Upper lobe of left lung (tissue), 6 donors: ENCODE results near the gene TSPEAR. TPM values are rescaled to one million over a fixed set of nuclear protein-coding genes. Genes with fewer than 3 reads are reported as not detected.

Experiments
- ATAC-seq, 2 donors: fragments of 200-7000 bp; cut with Tn5 transposase; one replicate each; pipeline ENCODE4 v1.9.1; 2022; ENCODE audit warnings: mild to moderate bottlenecking in 2 of 2, moderate library complexity in 2 of 2; ENCODE audit not compliant: low FRiP score in 2 of 2
- DNase-seq, 2 donors: peaks; one replicate each; pipeline ENCODE4 v3.0.0-alpha.2; 2019 to 2020
- H3K27ac ChIP-seq, 4 donors: fragments of 200-600 bp; sonication (generic); one replicate each; pipeline ENCODE4 v1.5.1; 2016 to 2019
- H3K27me3 ChIP-seq, 4 donors: fragments of 200-600 bp; sonication (generic); one replicate each; pipeline ENCODE4 v1.5.1; 2017 to 2019
- H3K36me3 ChIP-seq, 4 donors: fragments of 200-600 bp; sonication (generic); one replicate each; pipeline ENCODE4 v1.5.1; 2016 to 2019
- H3K4me1 ChIP-seq, 4 donors: fragments of 200-600 bp; sonication (generic); one replicate each; pipeline ENCODE4 v1.5.1; 2018 to 2019
- H3K4me3 ChIP-seq, 4 donors: fragments of 200-600 bp; sonication (generic); one replicate each; pipeline ENCODE4 v1.5.1; 2017 to 2019; ENCODE audit warnings: mild to moderate bottlenecking in 2 of 4, moderate library complexity in 1 of 4
- H3K9me3 ChIP-seq, 4 donors: fragments of 200-600 bp; sonication (generic); one replicate each; pipeline ENCODE4 v1.5.1; 2018 to 2019
- EP300 ChIP-seq, 4 donors: sonication (generic); formaldehyde crosslinking; IDR thresholded peaks; one replicate each; pipeline ENCODE4 v1.5.1; 2017; ENCODE audit warnings: antibody characterized with exemption in 4 of 4, control low read depth in 2 of 4
- POLR2A ChIP-seq, 4 donors: fragments of 450-650 bp; IDR thresholded peaks; one replicate each; pipeline ENCODE4 v1.5.1; 2016 to 2017; ENCODE audit warnings: antibody characterized with exemption in 4 of 4, mild to moderate bottlenecking in 2 of 4
- POLR2AphosphoS5 ChIP-seq, 2 donors: sonication (generic); formaldehyde crosslinking; IDR thresholded peaks; one replicate each; pipeline ENCODE4 v1.5.1; 2017; ENCODE audit warnings: antibody characterized with exemption in 2 of 2
- whole genome bisulfite sequencing, 2 donors: methylation state at CpG; one replicate each; pipeline ENCODE4 v1.1.5; 2017 to 2018; 5-methylcytosine and 5-hydroxymethylcytosine counted together
- total RNA-seq, 6 donors: library from RNA; depleted of rRNA in 4 of 6; stranded (reverse); fragments of >200 nt in 4 of 6; gene quantifications; one replicate each; pipeline versions ENCODE4 v1.1.0 to v1.2.1, GENCODE V29; 2016 to 2021
- TF ChIP-seq, protein P1 (sequence below), 6 experiments: fragments of 450-650 bp in 4 of 6; fragments of 200-600 bp in 2 of 6; sonication (generic) in 2 of 6; IDR thresholded peaks; one replicate each; pipeline ENCODE4 v1.5.1; 2016 to 2019; ENCODE audit warnings: antibody characterized with exemption in 6 of 6
- donor health status: DM: no; HTN: no; CAD: no; lungs with moderate emphysema.
- donor health status: DM: no; HTN: yes; CAD: no; lungs with severe emphysema.

Gene TSPEAR
- total RNA-seq, 6 donors from 2014 or later = 0.14 to 0.17 TPM; not detected in 4

DNA sequence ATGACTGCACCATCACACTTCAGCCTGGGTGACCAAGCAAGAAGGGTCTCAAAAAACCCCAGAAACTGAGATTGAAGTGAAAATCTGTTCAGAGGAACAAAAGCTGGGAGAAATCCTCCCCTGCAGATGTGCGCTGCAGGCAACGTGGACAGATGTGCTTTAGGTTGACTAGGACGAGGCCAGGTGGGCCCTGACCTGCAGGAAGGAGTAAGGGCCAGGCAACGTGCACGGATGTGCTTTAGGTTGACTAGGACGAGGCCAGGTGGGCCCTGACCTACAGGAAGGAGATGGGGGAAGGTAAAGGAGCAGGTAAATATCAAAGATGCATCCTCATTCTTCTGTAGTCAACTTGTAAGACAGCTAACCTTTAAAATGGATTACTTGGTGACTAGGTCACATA lies 26.9 kb downstream of the TSPEAR start:
- 67 to 76% methylated on average over 6 of the region's 6 CpGs for WGBS, 2 donors
- H3K4me1 ChIP-seq = no peaks in the 10 kb centered on the region
- DNase-seq (no peak), ATAC-seq (no peak)
- TF ChIP-seq POLR2AphosphoS5 (IDR thresholded peaks at IDR 0.05) (no peak), POLR2A (IDR thresholded peaks at IDR 0.05) (no peak), EP300 (IDR thresholded peaks at IDR 0.05) (no peak)
- TF ChIP-seq, protein P1, sequence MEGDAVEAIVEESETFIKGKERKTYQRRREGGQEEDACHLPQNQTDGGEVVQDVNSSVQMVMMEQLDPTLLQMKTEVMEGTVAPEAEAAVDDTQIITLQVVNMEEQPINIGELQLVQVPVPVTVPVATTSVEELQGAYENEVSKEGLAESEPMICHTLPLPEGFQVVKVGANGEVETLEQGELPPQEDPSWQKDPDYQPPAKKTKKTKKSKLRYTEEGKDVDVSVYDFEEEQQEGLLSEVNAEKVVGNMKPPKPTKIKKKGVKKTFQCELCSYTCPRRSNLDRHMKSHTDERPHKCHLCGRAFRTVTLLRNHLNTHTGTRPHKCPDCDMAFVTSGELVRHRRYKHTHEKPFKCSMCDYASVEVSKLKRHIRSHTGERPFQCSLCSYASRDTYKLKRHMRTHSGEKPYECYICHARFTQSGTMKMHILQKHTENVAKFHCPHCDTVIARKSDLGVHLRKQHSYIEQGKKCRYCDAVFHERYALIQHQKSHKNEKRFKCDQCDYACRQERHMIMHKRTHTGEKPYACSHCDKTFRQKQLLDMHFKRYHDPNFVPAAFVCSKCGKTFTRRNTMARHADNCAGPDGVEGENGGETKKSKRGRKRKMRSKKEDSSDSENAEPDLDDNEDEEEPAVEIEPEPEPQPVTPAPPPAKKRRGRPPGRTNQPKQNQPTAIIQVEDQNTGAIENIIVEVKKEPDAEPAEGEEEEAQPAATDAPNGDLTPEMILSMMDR (IDR thresholded peaks at IDR 0.05) = no peak
- H3K36me3 ChIP-seq = no peaks in the 10 kb centered on the region
- no peaks in the 10 kb centered on the region for H3K9me3 ChIP-seq
- no peak overlapping the region for H3K27ac ChIP-seq
- no peaks in the 10 kb centered on the region for H3K27me3 ChIP-seq
- no peak overlapping the region for H3K4me3 ChIP-seq

DNA sequence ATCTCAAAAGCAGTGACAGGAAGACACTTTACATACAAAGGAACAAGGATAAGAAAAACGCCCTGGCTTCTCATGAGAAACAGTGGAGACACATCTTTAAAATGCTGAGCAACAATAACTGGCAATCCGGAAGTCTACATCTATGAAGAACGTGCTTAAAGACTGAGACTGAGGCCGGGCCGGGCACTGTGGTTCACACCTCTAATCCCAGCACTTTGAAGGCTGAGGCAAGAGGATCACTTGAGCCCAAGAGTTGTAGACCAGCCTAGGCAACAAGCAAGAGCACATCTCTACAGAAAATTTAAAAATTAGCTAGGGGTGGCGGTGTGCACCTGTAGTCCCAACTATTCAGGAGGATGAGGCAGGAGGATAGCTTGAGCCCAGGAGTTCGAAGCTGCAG lies 27.3 kb downstream of the TSPEAR start:
- 72 to 76% methylated on average over 7 of the region's 7 CpGs for WGBS, 2 donors
- no peaks in the 10 kb centered on the region for H3K4me1 ChIP-seq
- no peaks in the 10 kb centered on the region for H3K9me3 ChIP-seq
- DNase-seq = no peak
- no peaks in the 10 kb centered on the region for H3K36me3 ChIP-seq
- no peak overlapping the region for H3K27ac ChIP-seq
- no peak overlapping the region for H3K4me3 ChIP-seq
- TF ChIP-seq EP300 (IDR thresholded peaks at IDR 0.05) = no peak
- no peak for TF ChIP-seq POLR2A (IDR thresholded peaks at IDR 0.05)
- no peak for TF ChIP-seq POLR2AphosphoS5 (IDR thresholded peaks at IDR 0.05)
- TF ChIP-seq, protein P1 (IDR thresholded peaks at IDR 0.05) = no peak
- no peaks in the 10 kb centered on the region for H3K27me3 ChIP-seq
- ATAC-seq = no peak

DNA sequence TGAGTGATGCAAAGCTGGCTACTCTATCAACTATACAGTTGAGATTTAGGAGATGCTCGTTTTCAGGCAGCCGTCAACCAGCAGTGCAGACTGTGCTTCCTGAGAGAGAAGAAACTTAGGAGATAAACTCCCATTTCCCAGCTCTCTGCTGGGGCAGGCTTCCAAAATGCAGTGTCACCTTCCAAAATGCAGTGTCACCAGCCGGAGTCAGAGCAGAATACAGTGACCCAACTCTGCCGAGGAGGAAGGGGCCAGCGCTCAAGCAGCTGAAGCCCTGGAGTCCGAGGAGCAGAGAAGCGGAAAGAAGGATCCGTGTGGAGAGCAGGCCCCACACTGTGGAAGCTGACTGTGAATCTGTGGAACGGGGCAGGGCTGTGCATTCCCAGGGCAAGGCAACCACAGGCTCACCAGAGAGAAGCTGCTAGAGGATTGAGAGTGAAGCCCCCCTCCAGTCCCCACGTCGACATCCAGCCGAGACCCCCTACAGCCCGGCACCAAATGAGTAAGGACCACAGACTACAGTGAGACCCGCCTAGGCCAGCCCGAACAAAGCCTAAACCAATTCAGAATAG lies 28.7 kb downstream of the TSPEAR start:
- ATAC-seq (no peak), DNase-seq (no peak)
- Histone ChIP-seq H3K4me3 (no peak overlapping the region), H3K9me3 (no peaks in the 10 kb centered on the region), H3K27ac (no peak overlapping the region), H3K27me3 (no peaks in the 10 kb centered on the region), H3K4me1 (no peaks in the 10 kb centered on the region), H3K36me3 (no peaks in the 10 kb centered on the region)
- TF ChIP-seq EP300 (IDR thresholded peaks at IDR 0.05) = no peak
- no peak for TF ChIP-seq POLR2AphosphoS5 (IDR thresholded peaks at IDR 0.05)
- TF ChIP-seq POLR2A (IDR thresholded peaks at IDR 0.05) = no peak
- TF ChIP-seq, protein P1 (IDR thresholded peaks at IDR 0.05) = no peak
- 75 to 82% methylated on average over 14 to 15 of the region's 15 CpGs for WGBS, 2 donors

DNA sequence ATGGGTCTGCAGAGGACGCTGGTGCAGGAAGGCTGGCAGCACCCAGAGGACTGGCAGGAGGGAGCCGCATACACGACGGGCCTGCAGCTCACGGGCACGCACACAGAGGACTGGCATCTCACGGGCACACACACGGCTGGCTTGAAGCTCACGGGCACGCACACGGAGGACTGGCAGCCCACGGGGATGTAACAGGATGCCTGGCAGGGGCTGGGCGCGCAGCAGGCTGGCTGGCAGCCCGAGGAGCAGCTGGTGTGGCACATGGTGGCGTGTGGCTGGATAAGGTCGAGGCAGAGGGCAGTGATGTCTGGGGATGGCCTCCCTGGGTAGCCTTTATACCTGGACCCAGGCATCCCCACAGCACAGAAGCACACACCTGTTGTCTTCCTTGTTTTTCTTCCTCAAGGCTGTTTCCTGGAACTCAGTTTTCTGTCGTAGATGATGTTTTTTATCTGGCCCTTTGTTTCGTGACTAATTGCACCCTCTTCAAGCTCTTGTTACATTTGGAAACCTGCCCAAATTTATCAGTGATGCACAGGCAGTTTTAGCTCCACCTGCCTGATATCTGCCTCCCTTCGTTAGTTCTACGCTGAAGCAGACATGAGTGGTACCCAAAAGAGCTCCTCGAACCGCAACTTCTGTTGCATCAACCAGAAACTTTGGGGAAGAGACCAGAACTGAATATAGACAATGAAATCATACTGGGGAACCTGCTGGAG lies 29.4 kb downstream of the TSPEAR start, which contains the start of gene KRTAP12-1:
Gene KRTAP12-1, minus strand, starts transcription at position 303 of the 719 bp plus-strand sequence. Its CDS starts 40 bp downstream, at position 263.
- WGBS, 2 donors = 75 to 78% methylated on average over 23 of the region's 23 CpGs
- H3K4me1 ChIP-seq = no peaks in the 10 kb centered on the region
- no peak within 1 kb of the TSS for H3K4me3 ChIP-seq
- H3K27me3 ChIP-seq = no peaks in the 10 kb centered on the region
- TF ChIP-seq POLR2A (IDR thresholded peaks at IDR 0.05) (no peak), EP300 (IDR thresholded peaks at IDR 0.05) (no peak), POLR2AphosphoS5 (IDR thresholded peaks at IDR 0.05) (no peak)
- TF ChIP-seq, protein P1 (IDR thresholded peaks at IDR 0.05) = no peak
- H3K9me3 ChIP-seq = no peaks in the 10 kb centered on the region
- H3K36me3 ChIP-seq = no peaks in the 10 kb centered on the region
- ATAC-seq (no peak), DNase-seq (peak in 1 of 2 donors; percentile 77)
- no peak within 1 kb of the TSS for H3K27ac ChIP-seq
